ENCODE measurements around the gene DAB2IP. TPM values are rescaled to one million over a fixed set of nuclear protein-coding genes. Genes with fewer than 3 reads are reported as not detected.

DAB2IP gene
- total and polyA plus RNA-seq, 2 experiments from 2014 or later, result 8.9 to 42.8 TPM

GRCh38 chr9:121660876-121661275 is 9.4 kb downstream of the DAB2IP start:
- ATAC-seq (no peak), DNase-seq (ENCODE audit: low spot score) (no peak)
- H3F3A ChIP-seq (replicated peaks; ENCODE audit: low read depth), result no peaks in the 10 kb centered on the region
- Mint-ChIP-seq H3K4me1 (peaks cover 39% of the 10 kb centered on the region), H3K27me3 (ENCODE audit: insufficient read depth, low read depth, poor library complexity) (peaks cover 1% of the 10 kb centered on the region), H3K9me3 (no peaks in the 10 kb centered on the region; the same call in 2 of the 3 replicates), H3K4me3 (no peak overlapping the region), H3K27ac (no peak overlapping the region), H3K36me3 (ENCODE audit: low read depth) (peaks cover 9% of the 10 kb centered on the region; the same call in 1 of the 3 replicates)
- H3K4me1 ChIP-seq (ENCODE audit: insufficient read depth), result peaks cover 18% of the 10 kb centered on the region; the same call in 1 of the 2 replicates
- no peaks in the 10 kb centered on the region for H3K9me2 ChIP-seq (ENCODE audit: insufficient read depth)
- H3K27me3 ChIP-seq (ENCODE audit: insufficient read depth), result no peaks in the 10 kb centered on the region
- no peak overlapping the region for H3K4me3 ChIP-seq
- H3K4me2 ChIP-seq, result no peak overlapping the region
- H4K20me1 ChIP-seq (replicated peaks; ENCODE audit: insufficient read depth), result peaks cover 34% of the 10 kb centered on the region
- H3K27ac ChIP-seq (ENCODE audit: low read depth), result no peak overlapping the region
- no peak overlapping the region for H2AFZ ChIP-seq
- TF ChIP-seq EZH2phosphoT487 (IDR thresholded peaks at IDR 0.05; ENCODE audit: unreplicated experiment) (no peak), NANOG (IDR thresholded peaks at IDR 0.05; ENCODE audit: borderline replicate concordance) (no peak), ZNF331 (CRISPR knock-in tag; IDR thresholded peaks at IDR 0.05; ENCODE audit: low read depth) (no peak), ZNF114 (CRISPR knock-in tag; IDR thresholded peaks at IDR 0.05) (no peak), STAT1 (IDR thresholded peaks at IDR 0.05; ENCODE audit: unreplicated experiment) (no peak), ZNF462 (CRISPR knock-in tag; IDR thresholded peaks at IDR 0.05) (no peak), REST (IDR thresholded peaks at IDR 0.05; ENCODE audit: unreplicated experiment) (no peak), EZH2 (IDR thresholded peaks at IDR 0.05; ENCODE audit: low read depth, unreplicated experiment) (no peak), POLR2AphosphoS5 (IDR thresholded peaks at IDR 0.05; ENCODE audit: low read depth) (no peak), CTCF (conservative IDR thresholded peaks at IDR 0.05; ENCODE audit: low read depth in 2 of 2) (no peak), ETS1 (IDR thresholded peaks at IDR 0.05) (no peak), CREB1 (CRISPR knock-in tag; IDR thresholded peaks at IDR 0.05; ENCODE audit: low read depth) (no peak), JUNB (IDR thresholded peaks at IDR 0.05; ENCODE audit: unreplicated experiment) (no peak)
- peaks cover 19% of the 10 kb centered on the region for H3K79me2 ChIP-seq (replicated peaks; ENCODE audit: insufficient read depth)
- H3K36me3 ChIP-seq (ENCODE audit: insufficient read depth), result no peaks in the 10 kb centered on the region

Measured in GM23338 (cell line).